KMS-11 (cell line): ENCODE results near the gene ZNF675.
"Not testable (repeated sequence)": the region's sequence is repeated elsewhere in the genome, so short reads cannot be mapped to it uniquely, and the experiment has no call there.

Experiments used
- H2AFZ ChIP-seq: fragments of 200-600 bp; sonication (generic); 2 replicates; pipeline ENCODE4 v1.6.1; 2016; ENCODE audit warnings: antibody characterized with exemption, mixed run types, low read depth
- H3K27ac ChIP-seq: fragments of 200-600 bp; sonication (generic); 2 replicates; pipeline ENCODE4 v1.6.1; 2016; ENCODE audit warnings: mild to moderate bottlenecking, mixed run types
- H3K27me3 ChIP-seq: fragments of 200-600 bp; sonication (generic); 2 replicates; pipeline ENCODE4 v1.6.1; 2017; ENCODE audit warnings: mild to moderate bottlenecking, low read depth, mixed run types, moderate library complexity; ENCODE audit not compliant: insufficient read depth
- H3K36me3 ChIP-seq: fragments of 200-600 bp; sonication (generic); 2 replicates; pipeline ENCODE4 v1.6.1; 2017; ENCODE audit warnings: mild to moderate bottlenecking, mixed run types; ENCODE audit not compliant: insufficient read depth
- H3K4me1 ChIP-seq: fragments of 200-600 bp; sonication (generic); 2 replicates; pipeline ENCODE4 v1.6.1; 2016; ENCODE audit warnings: mild to moderate bottlenecking, low read depth, mixed run types; ENCODE audit not compliant: poor library complexity, severe bottlenecking
- H3K4me2 ChIP-seq: fragments of 200-600 bp; sonication (generic); 2 replicates; pipeline ENCODE4 v1.7.0; 2016; ENCODE audit warnings: mild to moderate bottlenecking, mixed run types
- H3K4me3 ChIP-seq: fragments of 200-600 bp; sonication (generic); IDR thresholded peaks from 2 replicates; pipeline ENCODE4 v1.6.1; 2017; ENCODE audit warnings: low read depth, low read length, mixed read lengths; ENCODE audit not compliant: insufficient read depth
- H3K79me2 ChIP-seq: fragments of 200-600 bp; sonication (generic); 2 replicates; pipeline ENCODE4 v1.6.1; 2016; ENCODE audit warnings: low read depth, mixed run types; ENCODE audit not compliant: insufficient read depth
- H3K9ac ChIP-seq: fragments of 200-600 bp; sonication (generic); 2 replicates; pipeline ENCODE4 v1.6.1; 2016; ENCODE audit warnings: mild to moderate bottlenecking, mixed run types
- H4K20me1 ChIP-seq: fragments of 200-600 bp; sonication (generic); 2 replicates; pipeline ENCODE4 v1.6.1; 2016; ENCODE audit warnings: mild to moderate bottlenecking, mixed run types; ENCODE audit not compliant: insufficient read depth
- CTCF ChIP-seq: fragments of 200-600 bp; sonication (generic); conservative IDR thresholded peaks from 2 replicates; pipeline ENCODE4 v1.6.1; 2017; ENCODE audit warnings: low read depth, mild to moderate bottlenecking, antibody characterized with exemption, low read length, moderate library complexity, mixed read lengths

ZNF675 gene

GRCh38 chr19:23673132-23673531 is 13.9 kb downstream of the ZNF675 start:
- no peaks in the 10 kb centered on the region for H3K27me3 ChIP-seq
- no peak for TF ChIP-seq CTCF
- H3K4me2 ChIP-seq, result peak overlapping the region; percentile 3; the same call in 1 of the 2 replicates
- no peaks in the 10 kb centered on the region for H4K20me1 ChIP-seq
- H3K9ac ChIP-seq, result no peak overlapping the region
- H2AFZ ChIP-seq, result no peak overlapping the region
- no peaks in the 10 kb centered on the region for H3K36me3 ChIP-seq
- no peak overlapping the region for H3K4me3 ChIP-seq
- H3K4me1 ChIP-seq, result peaks cover 9% of the 10 kb centered on the region
- peaks cover 33% of the 10 kb centered on the region for H3K79me2 ChIP-seq
- H3K27ac ChIP-seq, result no peak overlapping the region

GRCh38 chr19:23668606-23669005 is 18.4 kb downstream of the ZNF675 start:
- not testable (repeated sequence) for H3K4me2 ChIP-seq, H2AFZ ChIP-seq, H3K9ac ChIP-seq, H3K27me3 ChIP-seq, H3K4me1 ChIP-seq, H3K36me3 ChIP-seq, H4K20me1 ChIP-seq, H3K4me3 ChIP-seq, H3K27ac ChIP-seq
- peaks cover 21% of the 10 kb centered on the region; the same call in 1 of the 2 replicates for H3K79me2 ChIP-seq

GRCh38 chr19:23665651-23666410 is 21.2 kb downstream of the ZNF675 start:
- no peak overlapping the region for H3K27ac ChIP-seq

GRCh38 chr19:23649817-23650216 is 37.2 kb downstream of the ZNF675 start:
- not testable (repeated sequence) for H3K4me2 ChIP-seq, H3K27ac ChIP-seq, H3K27me3 ChIP-seq, H3K9ac ChIP-seq, H2AFZ ChIP-seq, H3K4me3 ChIP-seq, H3K79me2 ChIP-seq, H3K4me1 ChIP-seq, H4K20me1 ChIP-seq, H3K36me3 ChIP-seq

More at GRCh38 chr19:23665651-23666410, 21.2 kb downstream of the ZNF675 start:
- Histone ChIP-seq H4K20me1 (no peaks in the 10 kb centered on the region), H3K4me2 (no peak overlapping the region), H3K4me3 (no peak overlapping the region), H3K36me3 (0 out of 2 replicates have a peak, but pooled peaks cover 4% of the 10 kb centered on the region), H3K4me1 (no peaks in the 10 kb centered on the region), H3K79me2 (peaks cover 5% of the 10 kb centered on the region; the same call in 1 of the 2 replicates), H3K9ac (no peak overlapping the region), H2AFZ (no peak overlapping the region), H3K27me3 (no peaks in the 10 kb centered on the region)
- no peak for TF ChIP-seq CTCF
